ENCODE data around the gene EXOC2. TPM values are rescaled to one million over a fixed set of nuclear protein-coding genes. Genes with fewer than 3 reads are reported as not detected.

The EXOC2 gene
- total and polyA plus RNA-seq, 2 of the 13 experiments (the other 11 are each of a cell fraction or from before 2014, with no cell fraction given) = 12.6 to 22.9 TPM

DNA sequence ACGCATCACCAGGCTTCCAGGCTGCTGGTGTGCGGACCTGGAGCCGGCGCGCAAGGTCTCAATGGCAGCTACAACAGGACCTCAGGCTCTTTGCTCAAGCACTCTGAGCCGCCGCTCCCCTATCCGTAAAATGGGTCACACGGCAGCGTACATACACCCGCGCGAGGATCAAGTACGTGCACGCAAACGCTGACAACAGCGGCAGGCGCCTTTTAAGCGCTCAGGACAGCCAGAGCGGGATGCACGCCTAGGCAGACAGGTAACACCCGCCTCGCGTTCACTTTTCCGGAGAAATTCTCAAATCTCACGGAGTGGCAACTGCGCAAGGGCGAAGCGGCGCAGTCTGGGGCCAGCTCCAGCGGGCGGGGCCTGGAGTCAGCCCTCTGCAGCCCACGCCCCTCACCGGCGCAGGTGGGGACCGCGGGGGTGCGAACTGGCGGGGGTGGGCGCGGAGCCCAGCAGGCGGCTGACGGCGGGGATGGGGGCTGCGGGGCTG is 535 bp downstream of the EXOC2 start (continued):
- TF ChIP-seq, protein P1, sequence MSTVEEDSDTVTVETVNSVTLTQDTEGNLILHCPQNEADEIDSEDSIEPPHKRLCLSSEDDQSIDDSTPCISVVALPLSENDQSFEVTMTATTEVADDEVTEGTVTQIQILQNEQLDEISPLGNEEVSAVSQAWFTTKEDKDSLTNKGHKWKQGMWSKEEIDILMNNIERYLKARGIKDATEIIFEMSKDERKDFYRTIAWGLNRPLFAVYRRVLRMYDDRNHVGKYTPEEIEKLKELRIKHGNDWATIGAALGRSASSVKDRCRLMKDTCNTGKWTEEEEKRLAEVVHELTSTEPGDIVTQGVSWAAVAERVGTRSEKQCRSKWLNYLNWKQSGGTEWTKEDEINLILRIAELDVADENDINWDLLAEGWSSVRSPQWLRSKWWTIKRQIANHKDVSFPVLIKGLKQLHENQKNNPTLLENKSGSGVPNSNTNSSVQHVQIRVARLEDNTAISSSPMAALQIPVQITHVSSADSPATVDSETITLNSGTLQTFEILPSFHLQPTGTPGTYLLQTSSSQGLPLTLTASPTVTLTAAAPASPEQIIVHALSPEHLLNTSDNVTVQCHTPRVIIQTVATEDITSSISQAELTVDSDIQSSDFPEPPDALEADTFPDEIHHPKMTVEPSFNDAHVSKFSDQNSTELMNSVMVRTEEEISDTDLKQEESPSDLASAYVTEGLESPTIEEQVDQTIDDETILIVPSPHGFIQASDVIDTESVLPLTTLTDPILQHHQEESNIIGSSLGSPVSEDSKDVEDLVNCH (CRISPR knock-in tag; IDR thresholded peaks at IDR 0.05) = no peak
- no peak for TF ChIP-seq TARDBP (CRISPR knock-in tag; IDR thresholded peaks at IDR 0.05)
- TF ChIP-seq ZNF367 (CRISPR knock-in tag; IDR thresholded peaks at IDR 0.05; ENCODE audit: borderline replicate concordance) = no peak
- TF ChIP-seq ZNF644 (CRISPR knock-in tag; IDR thresholded peaks at IDR 0.05; ENCODE audit: low read depth) = no peak
- TF ChIP-seq ZSCAN20 (CRISPR knock-in tag; IDR thresholded peaks at IDR 0.05; ENCODE audit: borderline replicate concordance) = no peak
- TF ChIP-seq, protein P2, sequence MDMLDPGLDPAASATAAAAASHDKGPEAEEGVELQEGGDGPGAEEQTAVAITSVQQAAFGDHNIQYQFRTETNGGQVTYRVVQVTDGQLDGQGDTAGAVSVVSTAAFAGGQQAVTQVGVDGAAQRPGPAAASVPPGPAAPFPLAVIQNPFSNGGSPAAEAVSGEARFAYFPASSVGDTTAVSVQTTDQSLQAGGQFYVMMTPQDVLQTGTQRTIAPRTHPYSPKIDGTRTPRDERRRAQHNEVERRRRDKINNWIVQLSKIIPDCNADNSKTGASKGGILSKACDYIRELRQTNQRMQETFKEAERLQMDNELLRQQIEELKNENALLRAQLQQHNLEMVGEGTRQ (IDR thresholded peaks at IDR 0.05; ENCODE audit: low read depth, low read length) = no peak
- TF ChIP-seq, protein P2 (CRISPR knock-in tag; IDR thresholded peaks at IDR 0.05; ENCODE audit: borderline replicate concordance) = no peak
- TF ChIP-seq, protein P3, sequence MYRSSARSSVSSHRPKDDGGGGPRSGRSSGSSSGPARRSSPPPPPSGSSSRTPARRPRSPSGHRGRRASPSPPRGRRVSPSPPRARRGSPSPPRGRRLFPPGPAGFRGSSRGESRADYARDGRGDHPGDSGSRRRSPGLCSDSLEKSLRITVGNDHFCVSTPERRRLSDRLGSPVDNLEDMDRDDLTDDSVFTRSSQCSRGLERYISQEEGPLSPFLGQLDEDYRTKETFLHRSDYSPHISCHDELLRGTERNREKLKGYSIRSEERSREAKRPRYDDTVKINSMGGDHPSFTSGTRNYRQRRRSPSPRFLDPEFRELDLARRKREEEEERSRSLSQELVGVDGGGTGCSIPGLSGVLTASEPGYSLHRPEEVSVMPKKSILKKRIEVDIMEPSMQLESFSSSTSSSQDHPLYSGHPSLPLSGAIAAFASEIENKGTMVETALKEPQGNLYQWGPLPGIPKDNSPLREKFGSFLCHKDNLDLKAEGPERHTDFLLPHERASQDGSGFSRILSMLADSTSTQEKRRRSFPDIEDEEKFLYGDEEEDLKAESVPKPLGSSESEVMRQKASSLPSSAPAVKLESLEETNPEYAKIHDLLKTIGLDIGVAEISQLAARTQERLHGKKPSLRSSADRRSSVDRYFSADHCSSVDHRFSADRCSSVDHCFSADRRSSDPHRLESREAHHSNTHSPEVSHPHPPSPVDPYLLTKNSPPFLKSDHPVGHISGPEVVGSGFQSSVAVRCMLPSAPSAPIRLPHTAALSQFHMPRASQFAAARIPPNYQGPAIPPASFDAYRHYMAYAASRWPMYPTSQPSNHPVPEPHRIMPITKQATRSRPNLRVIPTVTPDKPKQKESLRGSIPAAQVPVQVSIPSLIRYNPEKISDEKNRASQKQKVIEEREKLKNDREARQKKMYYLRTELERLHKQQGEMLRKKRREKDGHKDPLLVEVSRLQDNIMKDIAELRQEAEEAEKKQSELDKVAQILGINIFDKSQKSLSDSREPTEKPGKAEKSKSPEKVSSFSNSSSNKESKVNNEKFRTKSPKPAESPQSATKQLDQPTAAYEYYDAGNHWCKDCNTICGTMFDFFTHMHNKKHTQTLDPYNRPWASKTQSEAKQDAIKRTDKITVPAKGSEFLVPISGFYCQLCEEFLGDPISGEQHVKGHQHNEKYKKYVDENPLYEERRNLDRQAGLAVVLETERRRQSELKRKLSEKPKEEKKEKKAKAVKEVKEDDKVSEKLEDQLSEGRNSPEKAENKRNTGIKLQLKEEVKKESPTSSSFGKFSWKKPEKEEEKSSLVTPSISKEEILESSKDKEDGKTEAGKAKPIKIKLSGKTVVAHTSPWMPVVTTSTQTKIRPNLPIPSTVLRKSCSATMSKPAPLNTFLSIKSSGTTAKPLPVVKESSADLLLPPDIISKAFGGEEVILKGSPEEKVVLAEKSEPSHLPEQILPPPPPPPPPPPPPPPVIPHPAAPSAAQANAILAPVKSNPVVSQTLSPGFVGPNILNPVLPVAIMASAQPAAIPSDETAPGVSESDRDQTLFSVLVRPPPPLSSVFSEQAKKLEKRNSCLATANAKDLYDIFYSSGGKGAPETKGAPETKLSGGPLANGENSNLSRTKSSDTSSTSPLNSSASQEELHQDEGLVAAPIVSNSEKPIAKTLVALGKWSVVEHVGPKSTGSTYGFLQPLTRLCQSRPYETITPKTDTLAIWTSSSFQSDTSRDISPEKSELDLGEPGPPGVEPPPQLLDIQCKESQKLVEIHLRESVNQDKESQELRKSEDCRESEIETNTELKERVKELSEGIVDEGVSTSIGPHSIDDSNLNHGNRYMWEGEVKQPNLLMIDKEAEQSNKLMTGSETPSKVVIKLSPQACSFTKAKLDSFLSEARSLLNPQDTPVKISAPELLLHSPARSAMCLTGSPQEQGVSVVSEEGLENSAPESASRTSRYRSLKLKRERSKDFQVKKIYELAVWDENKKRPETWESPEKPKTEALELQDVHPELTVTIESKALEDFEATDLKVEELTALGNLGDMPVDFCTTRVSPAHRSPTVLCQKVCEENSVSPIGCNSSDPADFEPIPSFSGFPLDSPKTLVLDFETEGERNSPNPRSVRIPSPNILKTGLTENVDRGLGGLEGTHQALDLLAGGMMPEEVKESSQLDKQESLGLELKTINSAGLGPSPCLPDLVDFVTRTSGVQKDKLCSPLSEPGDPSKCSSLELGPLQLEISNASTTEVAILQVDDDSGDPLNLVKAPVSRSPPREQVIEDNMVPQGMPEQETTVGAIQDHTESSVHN (CRISPR knock-in tag; IDR thresholded peaks at IDR 0.05) = no peak
- no peak for TF ChIP-seq NCOA5 (CRISPR knock-in tag; IDR thresholded peaks at IDR 0.05)
- TF ChIP-seq PITX1 (CRISPR knock-in tag; IDR thresholded peaks at IDR 0.05) = no peak
- no peak for TF ChIP-seq SMARCE1 (IDR thresholded peaks at IDR 0.05; ENCODE audit: borderline replicate concordance)
- TF ChIP-seq ZNF510 (CRISPR knock-in tag; IDR thresholded peaks at IDR 0.05; ENCODE audit: low read depth) = no peak
- 0 out of 2 replicates have a peak, but pooled peaks have one; percentile 25 for TF ChIP-seq TGIF2 (CRISPR knock-in tag; IDR thresholded peaks at IDR 0.05)
- TF ChIP-seq, protein P4, sequence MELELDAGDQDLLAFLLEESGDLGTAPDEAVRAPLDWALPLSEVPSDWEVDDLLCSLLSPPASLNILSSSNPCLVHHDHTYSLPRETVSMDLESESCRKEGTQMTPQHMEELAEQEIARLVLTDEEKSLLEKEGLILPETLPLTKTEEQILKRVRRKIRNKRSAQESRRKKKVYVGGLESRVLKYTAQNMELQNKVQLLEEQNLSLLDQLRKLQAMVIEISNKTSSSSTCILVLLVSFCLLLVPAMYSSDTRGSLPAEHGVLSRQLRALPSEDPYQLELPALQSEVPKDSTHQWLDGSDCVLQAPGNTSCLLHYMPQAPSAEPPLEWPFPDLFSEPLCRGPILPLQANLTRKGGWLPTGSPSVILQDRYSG (CRISPR knock-in tag; IDR thresholded peaks at IDR 0.05) = no peak
- TF ChIP-seq, protein P5, sequence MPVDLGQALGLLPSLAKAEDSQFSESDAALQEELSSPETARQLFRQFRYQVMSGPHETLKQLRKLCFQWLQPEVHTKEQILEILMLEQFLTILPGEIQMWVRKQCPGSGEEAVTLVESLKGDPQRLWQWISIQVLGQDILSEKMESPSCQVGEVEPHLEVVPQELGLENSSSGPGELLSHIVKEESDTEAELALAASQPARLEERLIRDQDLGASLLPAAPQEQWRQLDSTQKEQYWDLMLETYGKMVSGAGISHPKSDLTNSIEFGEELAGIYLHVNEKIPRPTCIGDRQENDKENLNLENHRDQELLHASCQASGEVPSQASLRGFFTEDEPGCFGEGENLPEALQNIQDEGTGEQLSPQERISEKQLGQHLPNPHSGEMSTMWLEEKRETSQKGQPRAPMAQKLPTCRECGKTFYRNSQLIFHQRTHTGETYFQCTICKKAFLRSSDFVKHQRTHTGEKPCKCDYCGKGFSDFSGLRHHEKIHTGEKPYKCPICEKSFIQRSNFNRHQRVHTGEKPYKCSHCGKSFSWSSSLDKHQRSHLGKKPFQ (CRISPR knock-in tag; IDR thresholded peaks at IDR 0.05; ENCODE audit: insufficient replicate concordance) = peak; percentile 41

All from HepG2 (cell line).